ENCODE data around the gene STIL.

DNA sequence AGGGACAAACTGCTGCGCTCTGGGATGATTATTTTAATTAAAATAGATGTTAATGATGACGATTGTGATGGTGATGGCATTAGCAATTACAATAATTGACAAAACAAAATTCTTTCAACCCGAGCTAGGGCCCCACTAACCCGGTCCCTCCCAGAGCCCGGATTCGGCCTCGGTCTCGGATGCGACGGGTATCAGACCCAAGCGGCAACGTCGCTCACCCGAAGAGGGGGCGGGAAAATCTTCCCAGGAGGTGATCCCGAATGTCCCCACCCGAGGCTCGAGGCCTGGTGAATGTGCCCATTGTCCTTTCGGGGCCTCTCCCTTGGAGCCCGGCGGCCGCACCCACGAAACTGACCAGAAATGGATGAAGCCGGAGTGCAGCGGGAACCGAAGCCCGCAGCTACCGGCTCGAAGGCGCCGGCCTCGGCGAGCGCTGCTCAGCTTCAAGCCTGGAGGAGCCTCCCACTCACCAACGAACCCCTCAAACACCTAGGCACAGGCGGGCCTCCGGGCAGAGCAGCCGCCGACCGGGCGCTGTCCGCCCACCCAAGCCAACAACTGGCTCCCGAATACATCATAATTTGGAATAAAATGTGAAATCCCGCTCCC is 83.2 kb downstream of the STIL start:
- no peak for TF ChIP-seq POLR2A (IDR thresholded peaks at IDR 0.05; ENCODE audit: low read depth, low read length)
- TF ChIP-seq TAF1 (IDR thresholded peaks at IDR 0.05; ENCODE audit: borderline replicate concordance, low read depth, low read length), result no peak

Measured in GM12892 (cell line).